Stimulated activated CD8-positive, alpha-beta memory T cell treated with anti-CD3 and anti-CD28 coated beads, Interleukin-12 subunit alpha, Interleukin-12 subunit beta, amount 100 ng/mL, for 24 hours (primary cell): Measurements from ENCODE around the gene STK16.
"Not testable (repeated sequence)": the region's sequence is repeated elsewhere in the genome, so short reads cannot be mapped to it uniquely, and the experiment has no call there.

Experiments
- DNase-seq: peaks from one replicate; pipeline ENCODE4 v3.0.0-alpha.2; 2020; ENCODE audit errors: extremely low read depth

Gene STK16, protein sequence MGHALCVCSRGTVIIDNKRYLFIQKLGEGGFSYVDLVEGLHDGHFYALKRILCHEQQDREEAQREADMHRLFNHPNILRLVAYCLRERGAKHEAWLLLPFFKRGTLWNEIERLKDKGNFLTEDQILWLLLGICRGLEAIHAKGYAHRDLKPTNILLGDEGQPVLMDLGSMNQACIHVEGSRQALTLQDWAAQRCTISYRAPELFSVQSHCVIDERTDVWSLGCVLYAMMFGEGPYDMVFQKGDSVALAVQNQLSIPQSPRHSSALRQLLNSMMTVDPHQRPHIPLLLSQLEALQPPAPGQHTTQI

DNA sequence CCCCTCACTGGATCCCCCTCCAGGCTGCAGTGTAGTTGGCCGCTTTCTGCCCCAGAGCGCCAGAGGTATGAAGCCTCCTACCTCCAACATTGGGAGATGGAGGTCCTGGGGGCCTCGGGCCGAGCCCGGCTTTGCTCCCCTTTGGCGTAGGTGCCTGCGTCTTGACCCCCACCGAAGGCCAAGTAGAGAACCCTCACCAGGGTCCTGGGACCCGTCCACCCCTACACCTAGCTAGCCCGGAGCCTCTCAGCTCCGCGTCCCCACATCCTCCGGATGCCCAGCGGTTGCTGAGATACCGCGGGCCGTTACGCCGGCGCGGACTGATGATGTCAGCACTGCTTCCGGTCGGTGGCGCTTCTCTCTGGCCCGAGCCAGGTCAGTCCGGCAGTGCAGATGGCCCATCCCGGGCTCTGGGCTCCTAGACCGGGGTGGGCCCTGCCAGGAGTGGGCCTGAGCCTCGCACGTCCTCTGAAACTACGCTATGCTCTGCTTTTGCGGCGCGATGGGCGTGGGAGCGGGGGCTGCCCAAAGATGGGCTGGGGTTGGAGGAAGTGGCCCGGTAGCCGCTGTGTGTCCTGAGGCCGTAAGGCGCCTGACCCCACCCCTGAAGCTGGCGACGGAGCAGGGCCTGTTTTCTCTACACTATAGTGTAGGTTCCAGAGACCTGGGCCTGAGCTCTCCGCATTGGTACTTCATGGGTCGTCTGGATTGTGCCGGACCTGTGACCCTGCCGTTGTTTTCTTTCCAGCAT is at the start of gene STK16, which contains the start of gene GLB1L:
TSS of gene STK16 (plus strand) at position 332 of the 751 bp plus-strand sequence. CDS start 521 bp downstream, outside the sequence.
TSS of gene GLB1L (minus strand) at position 297 of the 751 bp plus-strand sequence. CDS start 1,871 bp downstream, outside the sequence.
- DNase-seq = peak; percentile 73

DNA sequence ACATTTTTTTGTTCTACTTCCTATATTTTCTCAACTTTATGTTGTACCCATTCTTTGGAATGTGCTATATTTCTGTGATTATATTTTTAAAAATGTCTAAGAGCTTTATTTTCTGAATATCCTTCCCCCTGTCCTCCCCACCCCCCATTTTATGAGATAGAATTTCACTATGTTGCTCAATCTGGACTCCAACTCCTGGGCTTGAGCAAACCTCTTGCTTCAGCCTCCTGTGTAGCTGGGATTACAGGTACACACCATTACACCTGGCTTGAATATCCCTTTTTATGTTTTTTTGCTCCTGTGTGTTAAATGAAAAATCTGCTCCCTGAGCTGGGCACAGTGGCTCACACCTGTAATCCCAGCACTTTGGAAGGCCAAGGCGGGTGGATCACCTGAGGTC is 47.9 kb upstream of the STK16 start:
- no peak for DNase-seq

DNA sequence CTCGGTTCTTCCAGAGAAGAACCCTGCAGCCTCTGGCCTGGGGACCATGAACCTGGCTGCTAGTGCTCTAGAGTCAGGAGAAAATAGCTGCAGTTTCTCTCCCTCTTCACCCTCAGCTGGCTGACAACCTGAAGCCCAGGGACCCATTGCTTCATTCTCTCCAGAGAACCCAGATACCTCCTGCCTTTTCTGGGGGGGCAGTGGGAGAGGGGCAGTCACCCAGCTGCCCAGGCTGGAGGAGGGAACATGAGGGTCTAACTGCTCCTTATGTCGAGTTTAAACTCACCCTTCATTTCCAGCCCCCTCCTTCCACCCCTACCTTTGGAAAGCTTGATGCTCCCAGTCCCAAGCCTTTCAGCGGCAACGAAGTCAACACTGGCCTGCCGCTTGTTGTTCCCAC is 46.3 kb upstream of the STK16 start:
- DNase-seq = no peak

DNA sequence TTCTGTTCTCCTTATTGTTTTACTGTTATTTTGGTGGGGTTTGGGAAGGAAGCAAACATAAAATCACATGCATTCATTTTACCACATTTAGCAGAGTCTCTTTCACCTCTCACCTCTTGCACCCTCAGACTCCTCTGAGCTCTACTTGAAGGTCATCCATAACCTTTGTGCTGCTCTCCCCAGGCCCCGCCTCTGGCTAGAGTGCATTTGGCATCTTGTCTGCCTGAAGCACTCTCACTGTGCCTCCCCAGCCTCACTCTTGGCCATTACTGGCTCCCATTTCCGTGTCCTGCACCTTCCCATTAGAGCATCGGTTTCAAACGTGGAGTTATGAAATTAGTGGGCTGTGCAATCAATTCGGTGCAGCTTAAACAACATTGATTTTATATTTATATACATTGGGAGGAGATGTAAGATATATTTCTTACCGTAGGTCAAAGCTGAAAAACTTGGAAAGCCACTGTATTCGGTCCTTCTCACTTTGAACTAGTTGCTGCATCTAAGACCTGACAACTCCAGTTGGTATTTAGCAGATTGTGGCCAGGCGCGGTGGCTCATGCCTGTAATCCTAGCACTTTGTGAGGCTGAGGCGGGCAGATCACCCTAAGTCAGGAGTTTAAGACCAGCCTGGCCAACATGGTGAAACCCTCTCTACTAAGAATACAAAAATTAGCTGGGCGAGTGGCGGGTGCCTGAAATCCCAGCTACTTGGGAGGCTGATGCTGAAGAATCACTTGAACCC is 45.6 kb upstream of the STK16 start:
- DNase-seq = no peak

DNA sequence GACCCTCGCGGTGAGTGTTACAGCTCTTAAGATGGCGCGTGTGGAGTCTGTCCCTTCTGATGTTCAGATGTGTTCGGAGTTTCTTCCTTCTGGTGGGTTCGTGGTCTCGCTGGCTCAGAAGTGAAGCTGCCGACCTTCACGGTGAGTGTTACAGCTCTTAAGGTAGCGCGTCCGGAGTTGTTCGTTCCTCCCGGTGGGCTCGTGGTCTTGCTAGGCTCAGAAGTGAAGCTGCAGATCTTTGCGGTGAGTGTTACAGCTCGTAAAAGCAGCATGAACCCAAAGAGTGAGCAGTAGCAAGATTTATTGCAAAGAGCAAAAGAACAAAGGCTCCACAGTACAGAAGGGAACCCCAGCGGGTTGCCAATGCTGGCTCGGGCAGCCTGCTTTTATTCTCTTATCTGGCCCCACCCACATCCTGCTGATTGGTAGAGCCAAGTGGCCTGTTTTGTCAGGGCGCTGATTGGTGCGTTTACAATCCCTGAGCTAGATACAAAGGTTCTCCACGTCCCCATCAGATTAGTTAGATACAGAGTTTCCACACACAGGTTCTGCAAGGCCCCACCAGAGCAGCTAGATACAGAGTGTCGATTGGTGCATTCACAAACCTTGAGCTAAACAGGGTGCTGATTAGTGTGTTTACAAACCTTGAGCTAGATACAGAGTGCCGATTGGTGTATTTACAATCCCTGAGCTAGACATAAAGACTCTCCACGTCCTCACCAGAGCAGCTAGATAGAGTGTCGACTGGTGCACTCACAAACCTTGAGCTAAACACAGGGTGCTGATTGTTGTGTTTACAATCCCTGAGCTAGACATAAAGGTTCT is 44.6 kb upstream of the STK16 start:
- not testable (repeated sequence) for DNase-seq

DNA sequence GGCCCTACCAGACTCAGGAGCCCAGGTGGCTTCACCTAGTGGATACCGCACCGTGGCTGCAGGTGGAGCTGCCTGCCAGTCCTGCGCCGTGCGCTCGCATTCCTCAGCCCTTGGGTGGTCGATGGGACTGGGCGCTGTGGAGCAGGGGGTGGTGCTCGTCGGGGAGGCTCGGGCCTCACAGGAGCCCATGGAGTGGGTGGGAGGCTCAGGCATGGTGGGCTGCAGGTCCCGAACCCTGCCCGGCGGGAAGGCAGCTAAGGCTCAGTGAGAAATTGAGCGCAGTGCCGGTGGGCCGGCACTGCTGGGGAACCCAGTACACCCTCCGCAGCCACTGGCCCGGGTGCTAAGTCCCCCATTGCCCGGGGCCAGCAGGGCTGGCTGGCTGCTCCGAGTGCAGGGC is 43.9 kb upstream of the STK16 start:
- not testable (repeated sequence) for DNase-seq

DNA sequence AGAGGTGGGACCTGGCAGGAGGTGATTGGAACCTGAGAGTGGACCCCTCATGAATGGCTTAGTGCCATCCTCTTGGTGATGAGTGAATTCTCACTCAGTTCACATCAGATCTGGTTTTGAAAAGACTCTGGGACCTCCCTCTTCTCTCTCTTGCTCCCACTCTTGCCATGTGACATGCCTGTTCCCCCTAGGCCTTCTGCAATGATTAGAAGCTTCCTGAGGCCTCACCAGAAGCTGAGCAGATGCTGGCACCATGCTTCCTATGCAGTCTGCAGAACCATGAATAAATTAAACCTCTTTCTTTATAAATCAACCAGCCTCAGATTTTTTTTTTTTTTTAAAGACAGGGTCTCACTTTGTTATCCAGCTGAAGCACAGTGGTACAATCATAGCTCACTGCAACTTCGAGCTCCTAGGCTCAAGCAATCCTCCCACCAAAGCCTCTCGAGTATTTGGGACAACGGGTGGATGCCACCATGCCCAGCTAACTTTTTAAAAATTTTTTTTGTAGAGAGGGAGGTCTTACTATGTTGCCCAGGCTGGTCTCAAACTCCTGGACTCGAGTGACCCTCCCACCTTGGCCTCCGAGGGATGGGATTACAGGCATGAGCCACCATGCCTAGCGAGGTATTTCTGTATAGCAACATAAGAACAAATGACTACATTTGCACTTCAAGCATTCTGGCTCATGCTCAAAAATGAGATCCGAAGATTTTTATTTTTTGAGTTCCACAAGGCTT is 40.7 kb upstream of the STK16 start:
- DNase-seq = no peak

DNA sequence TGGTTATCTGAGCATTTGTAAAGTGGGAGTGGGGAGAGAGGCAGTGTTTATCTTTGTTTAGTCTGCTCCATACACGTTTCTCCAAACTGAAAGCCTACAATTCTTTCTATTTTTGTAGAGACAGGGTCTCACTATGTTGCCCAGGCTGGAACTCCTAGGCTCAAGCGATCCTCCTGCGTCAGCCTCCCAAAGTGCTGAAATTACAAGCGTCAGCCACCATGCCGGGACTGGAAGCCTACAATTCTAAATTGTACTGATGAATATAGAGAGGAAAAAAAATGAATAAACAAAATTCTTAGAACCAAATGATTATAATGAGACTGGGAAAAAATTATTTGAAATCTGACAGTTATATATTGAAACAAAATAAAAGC is 40.1 kb upstream of the STK16 start:
- no peak for DNase-seq

DNA sequence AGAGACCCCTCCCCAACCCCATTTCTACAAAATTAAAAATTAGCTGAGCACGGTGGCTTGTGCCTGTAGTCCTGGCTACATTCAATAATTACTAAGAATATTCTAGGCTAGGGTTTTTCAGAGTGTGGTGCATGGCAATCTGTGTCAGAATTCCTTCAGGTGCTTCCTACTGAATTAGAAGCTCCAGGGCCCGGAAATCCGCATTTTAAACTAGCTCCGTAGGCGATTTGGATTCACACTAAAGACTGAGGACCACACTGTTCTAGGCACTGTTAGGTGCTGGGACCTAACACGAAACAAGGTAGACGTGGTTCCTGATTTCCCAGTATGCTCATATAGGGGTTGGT is 39.3 kb upstream of the STK16 start:
- DNase-seq = no peak

DNA sequence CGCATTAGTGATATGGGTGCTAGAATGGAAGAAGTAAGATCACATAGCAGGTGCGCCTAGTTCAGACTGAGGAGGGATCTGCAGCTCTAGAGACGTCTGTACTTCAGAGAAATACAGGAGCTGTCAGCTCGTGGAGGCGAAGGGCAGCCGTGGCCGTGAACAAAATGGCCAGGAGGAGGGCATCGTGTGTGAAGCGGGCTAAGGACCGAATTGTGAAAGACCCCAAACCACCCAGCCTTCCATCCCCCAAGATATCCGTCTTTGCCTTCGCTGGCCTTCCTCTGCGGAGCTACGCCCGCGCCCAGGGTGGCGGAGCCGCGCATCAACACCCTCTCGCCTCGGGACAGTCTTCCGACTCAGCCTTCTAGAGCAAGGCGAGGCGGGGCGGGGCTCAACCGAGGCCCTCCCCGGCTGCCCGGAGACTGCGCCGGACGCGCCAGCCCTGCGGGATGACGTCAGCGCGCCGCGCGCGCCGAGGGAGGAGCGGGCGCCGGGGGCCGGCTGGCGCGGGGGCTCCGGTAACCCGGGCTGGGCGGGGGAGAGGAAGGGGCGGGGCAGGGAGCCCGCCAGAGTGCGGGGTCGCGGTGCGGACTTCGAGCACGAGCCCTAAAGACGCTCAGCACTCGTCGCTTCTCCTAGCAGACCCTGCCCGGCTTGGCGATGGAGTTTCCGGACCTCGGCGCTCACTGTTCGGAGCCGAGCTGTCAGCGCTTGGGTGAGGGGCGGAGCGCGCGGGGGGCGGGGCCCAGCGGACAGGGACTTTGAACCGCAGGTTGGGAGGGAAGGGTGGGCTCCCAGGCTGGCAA is 38.7 kb upstream of the STK16 start, which contains the start of gene ZFAND2B:
TSS of gene ZFAND2B (plus strand) at position 455 of the 806 bp plus-strand sequence. CDS start at position 661, 206 bp downstream.
- peak; percentile 88 for DNase-seq

DNA sequence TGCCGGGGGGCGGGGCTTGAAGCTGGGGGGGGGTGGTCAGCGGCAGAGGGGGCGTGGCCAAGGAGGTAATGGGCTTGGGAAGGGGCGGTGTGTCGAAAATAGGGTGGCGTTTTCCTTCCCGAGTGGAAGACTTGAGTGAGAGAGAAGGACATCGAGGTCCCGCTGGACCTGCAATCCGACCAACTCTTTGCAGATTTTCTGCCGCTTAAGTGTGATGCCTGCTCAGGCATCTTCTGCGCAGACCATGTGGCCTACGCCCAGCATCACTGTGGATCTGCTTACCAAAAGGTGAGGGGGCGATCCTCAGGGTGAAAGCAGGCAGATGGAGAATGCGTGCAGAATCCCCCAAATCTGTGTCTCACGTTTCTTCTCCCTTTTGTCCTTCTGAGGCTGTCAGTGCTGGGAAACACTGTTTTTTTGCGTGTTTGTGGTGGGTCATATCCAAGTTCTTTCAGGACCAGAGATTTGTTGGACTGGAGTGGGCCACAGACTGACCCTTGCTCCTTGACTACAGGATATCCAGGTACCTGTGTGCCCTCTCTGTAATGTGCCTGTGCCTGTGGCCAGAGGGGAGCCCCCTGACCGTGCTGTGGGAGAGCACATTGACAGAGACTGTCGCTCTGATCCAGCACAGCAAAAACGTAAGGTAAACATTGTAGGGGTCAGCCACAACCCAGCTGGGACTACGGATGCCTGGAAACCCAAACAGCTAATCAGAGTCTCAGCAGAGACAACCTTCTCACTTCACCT is 38.0 kb upstream of the STK16 start:
- DNase-seq = no peak

DNA sequence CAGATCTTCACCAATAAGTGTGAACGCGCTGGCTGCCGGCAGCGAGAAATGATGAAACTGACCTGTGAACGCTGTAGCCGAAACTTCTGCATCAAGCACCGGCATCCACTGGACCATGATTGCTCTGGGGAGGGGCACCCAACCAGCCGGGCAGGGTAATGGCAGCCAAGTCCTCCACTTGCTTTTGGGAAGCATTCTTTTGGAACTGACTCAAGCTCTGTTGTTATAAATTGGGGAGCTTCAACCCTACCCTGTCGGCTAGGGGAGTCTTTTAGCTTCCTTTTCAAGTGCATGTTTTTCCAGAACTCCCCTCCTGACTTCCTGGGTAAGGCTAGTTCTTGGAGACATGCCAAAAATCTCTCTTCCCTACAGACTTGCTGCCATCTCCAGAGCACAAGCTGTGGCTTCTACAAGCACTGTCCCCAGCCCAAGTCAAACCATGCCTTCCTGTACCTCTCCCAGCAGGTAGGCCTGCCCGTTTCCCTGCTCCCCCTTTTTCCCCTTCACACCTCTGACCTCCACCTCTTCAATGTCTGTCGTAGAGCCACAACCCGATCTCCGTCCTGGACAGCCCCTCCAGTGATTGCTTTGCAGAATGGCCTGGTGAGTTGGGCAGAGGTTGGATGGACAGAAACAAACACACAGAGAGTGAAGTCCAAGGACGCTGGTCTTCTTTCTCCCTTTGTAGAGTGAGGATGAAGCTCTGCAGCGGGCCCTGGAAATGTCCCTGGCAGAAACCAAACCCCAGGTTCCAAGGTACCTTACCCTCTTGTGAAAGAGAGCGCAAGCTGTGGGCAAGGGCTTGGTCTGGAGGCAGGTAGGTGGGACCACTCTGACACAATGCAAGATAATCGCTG is 37.2 kb upstream of the STK16 start:
- no peak for DNase-seq

DNA sequence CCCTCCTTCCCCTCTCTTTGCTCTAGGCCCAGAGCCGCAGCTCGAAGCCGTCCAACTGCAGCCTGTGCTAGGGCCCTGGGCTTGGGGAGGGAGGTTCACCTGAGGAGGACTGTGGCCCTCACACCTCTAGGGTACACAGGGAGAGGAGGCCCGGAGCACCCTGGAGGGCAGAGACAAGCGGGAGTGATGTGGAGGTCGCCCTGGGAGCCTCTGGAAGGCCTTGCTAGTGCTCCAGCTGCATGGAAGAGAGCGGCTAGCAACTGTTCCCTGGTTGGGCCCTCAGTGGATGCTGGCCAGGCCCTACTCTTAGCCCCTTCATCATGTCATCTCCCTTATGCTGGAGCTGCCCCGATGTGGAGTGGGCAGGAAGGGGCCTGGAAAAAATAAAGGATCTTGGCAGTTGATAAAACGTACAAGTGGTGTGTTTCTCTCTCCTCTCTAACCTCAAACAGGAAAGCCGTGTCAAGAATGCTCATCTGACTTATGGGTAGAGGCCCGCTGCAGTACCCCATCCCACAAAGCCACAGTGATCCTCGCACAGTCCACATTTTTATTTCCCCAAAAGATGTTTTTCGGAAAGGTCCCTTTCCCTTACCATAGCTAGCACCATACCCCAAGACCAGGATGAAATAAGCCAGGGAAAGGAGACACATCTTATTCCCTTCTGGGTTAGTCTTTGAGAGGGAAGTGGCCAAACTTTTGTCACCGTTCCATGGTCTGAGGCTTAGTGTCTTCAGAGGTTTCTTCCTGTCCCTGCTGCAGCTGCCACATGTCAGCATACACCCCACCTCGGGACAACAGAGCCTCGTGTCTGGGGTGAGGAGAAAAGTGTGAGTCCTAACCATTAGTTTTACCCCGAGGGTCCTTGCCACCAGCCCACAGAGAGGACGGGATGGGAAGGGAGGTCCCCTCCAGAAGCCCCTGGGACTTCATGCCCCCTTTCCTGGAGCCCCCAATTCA is 35.8 kb upstream of the STK16 start:
- DNase-seq = no peak

DNA sequence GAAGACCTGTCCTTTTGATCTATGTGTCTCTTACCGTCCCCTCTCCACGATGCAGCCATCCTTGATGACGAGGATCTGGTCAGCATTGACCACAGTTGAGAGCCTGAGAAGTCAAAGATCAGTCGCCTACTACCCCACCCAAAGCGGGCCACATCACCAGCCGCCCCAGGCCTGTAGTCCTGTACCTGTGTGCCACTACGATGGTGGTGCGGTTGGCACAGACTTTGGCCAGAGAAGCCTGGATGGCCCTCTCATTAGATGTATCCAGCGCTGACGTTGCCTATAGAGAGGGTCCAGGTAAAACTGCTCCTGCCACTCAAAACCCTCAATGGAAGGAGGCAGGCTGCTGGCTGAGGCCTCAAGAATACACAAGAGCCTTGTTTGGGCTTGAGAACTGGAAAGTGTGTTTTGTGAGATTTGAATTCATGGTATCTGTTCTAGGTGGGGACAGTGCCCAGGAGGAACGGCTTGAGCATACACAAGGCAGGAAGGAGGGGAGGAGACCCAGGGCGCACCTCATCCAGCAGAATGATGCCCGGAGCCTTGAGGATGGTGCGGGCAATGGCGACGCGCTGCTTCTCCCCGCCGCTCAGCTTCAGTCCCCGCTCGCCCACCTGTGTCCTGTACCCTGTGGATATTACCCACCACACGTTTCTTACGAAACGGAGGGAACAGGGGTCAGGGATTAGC is 34.9 kb upstream of the STK16 start:
- no peak for DNase-seq

DNA sequence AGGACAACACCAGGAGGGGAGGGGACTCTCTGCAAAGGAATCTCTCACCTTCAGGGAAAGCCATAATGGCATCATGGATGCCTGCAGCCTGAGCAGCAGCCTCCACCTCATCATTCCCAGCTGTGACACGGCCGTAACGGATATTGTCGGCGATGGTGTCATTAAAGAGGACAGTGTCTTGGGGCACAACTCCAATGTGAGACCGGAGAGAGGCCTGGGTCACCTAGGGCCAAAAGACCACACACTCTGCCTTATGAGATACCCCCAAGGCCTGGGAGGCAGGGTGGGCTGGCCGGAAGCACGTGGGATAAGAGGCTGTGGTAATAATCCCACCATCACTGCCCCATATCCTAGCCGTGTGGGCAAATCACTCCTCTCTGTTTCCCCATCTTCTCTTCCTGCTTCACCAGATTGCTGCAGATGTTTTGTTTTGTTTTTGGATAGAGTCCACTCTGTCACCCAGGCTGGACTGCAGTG is 34.4 kb upstream of the STK16 start:
- DNase-seq = no peak

DNA sequence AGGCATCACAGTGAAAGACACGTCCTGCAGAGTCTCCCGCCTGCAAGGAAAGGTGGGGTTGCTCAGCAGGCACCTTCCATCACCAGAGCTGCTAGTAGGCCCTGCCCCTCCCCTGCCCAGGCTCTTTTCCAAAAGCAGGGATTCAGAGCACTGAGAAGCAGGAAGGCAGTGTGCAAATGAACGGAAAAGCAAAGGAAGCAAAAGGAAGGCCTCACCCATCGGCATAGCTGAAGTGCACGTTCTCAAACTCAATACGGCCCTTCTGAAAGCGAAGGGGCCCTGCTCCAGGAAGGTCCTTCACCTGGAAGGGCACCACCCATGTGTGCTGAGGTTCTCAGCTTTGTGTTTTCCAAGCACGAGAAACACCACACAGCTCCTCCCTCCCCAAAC is 32.3 kb upstream of the STK16 start:
- DNase-seq = no peak
